ENCODE data around the gene CLEC4D. TPM values are rescaled to one million over a fixed set of nuclear protein-coding genes. Genes with fewer than 3 reads are reported as not detected.
A peak's percentile ranks its signal among the peaks of the same experiment; 100 is the strongest.
"Not testable (repeated sequence)": the region's sequence is repeated elsewhere in the genome, so short reads cannot be mapped to it uniquely, and the experiment has no call there.

CLEC4D gene
- total RNA-seq, 4 donors from 2014 or later, result 0.87 to 3.6 TPM; not detected in 2

DNA sequence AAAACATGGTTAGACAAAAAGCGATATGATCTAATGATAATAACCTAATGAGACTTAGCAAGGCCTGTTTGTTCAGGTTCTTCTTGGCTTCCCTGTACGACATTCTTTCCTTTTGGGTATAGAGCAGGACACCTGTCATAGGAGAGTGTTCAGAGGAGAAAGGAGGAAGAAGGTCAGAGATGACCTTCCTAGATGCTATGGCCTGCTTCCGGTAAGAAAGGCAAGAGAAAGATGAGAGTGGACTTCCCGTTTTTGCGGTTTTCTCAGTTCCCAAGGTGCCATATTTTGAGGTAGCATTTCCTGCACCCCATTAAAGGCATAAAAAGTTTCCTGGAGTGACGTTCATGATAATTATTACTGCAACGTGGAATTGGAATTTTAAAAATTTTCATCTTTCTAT lies 18.7 kb downstream of the CLEC4D start:
- no peaks in the 10 kb centered on the region for H3K9me3 ChIP-seq
- no peak overlapping the region for H3K27ac ChIP-seq
- no peak overlapping the region for H3K4me3 ChIP-seq
- WGBS, 2 donors, result 71 to 76% methylated on average over 7 of the region's 7 CpGs
- H3K27me3 ChIP-seq, result no peaks in the 10 kb centered on the region
- H3K36me3 ChIP-seq, result no peaks in the 10 kb centered on the region
- H3K4me1 ChIP-seq, result no peaks in the 10 kb centered on the region
- DNase-seq (ENCODE audit: low spot score in 2 of 2), result no peak
- TF ChIP-seq EP300 (IDR thresholded peaks at IDR 0.05), result no peak

GRCh38 chr12:8537820-8538219 lies 24.5 kb downstream of the CLEC4D start:
- H3K4me3 ChIP-seq; H3K9me3 ChIP-seq; H3K27ac ChIP-seq; H3K36me3 ChIP-seq; H3K27me3 ChIP-seq; DNase-seq (ENCODE audit: low spot score in 2 of 2); H3K4me1 ChIP-seq: not testable (repeated sequence)
- 90 to 93% methylated on average over 14 to 16 of the region's 16 CpGs for WGBS, 2 donors

DNA sequence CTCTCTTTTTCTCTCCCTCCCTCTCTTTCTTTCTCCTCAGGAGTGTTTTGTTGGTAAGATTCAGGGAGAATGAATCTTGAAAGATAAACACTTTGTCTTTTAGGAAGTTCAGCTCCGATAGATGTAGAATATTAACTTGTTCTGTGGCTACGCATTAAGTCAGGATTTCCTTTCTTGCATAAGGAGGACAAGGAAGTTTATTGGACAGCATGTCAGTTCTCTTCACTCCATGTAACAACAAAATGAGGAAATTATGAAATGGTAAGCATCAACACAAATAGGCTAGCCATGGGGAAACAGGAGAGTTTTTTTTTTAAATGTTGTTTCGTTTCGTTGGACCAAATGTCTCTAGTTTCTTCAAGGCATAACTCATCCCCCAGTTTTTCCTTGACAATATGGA lies 27.5 kb downstream of the CLEC4D start, which contains the start of gene CLEC4E:
Gene CLEC4E, minus strand, starts transcription at position 75 of the 400 bp plus-strand sequence. CDS start 108 bp downstream, outside the sequence.
- not testable (repeated sequence) for H3K27me3 ChIP-seq; DNase-seq (ENCODE audit: low spot score in 2 of 2); H3K4me1 ChIP-seq; H3K36me3 ChIP-seq; H3K9me3 ChIP-seq
- Histone ChIP-seq H3K4me3 (peak within 1 kb of the TSS in 1 of 4 donors; percentile 29), H3K27ac (peak within 1 kb of the TSS in 2 of 4 donors; percentile 15 to 42)
- TF ChIP-seq EP300 (IDR thresholded peaks at IDR 0.05), result peak in 1 of 2 donors; percentile 60
- 64 to 69% methylated on average over 4 of the region's 4 CpGs for WGBS, 2 donors

DNA sequence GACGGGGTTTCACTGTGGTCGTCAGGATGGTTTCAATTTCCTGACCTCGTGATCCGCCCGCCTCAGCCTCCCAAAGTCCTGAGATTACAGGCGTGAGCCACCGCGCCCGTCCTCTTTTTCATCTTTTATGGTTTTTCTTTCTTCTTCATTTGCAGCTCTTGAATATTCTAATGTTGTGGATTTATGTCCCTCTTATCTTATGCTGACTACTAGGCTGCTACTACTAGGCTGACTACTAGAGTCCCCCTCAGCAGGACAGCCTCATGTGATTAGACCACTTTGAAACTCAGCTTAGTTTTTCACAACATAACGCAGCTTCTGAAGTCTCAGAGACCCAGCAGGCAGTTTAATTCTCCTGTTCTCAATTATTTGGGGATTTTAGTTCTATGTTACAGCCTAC lies 28.3 kb downstream of the CLEC4D start:
- Histone ChIP-seq H3K36me3 (no peaks in the 10 kb centered on the region), H3K4me3 (no peak overlapping the region), H3K4me1 (no peaks in the 10 kb centered on the region), H3K27me3 (no peaks in the 10 kb centered on the region), H3K27ac (peak overlapping the region in 1 of 4 donors; percentile 42), H3K9me3 (no peaks in the 10 kb centered on the region)
- TF ChIP-seq, protein P1, sequence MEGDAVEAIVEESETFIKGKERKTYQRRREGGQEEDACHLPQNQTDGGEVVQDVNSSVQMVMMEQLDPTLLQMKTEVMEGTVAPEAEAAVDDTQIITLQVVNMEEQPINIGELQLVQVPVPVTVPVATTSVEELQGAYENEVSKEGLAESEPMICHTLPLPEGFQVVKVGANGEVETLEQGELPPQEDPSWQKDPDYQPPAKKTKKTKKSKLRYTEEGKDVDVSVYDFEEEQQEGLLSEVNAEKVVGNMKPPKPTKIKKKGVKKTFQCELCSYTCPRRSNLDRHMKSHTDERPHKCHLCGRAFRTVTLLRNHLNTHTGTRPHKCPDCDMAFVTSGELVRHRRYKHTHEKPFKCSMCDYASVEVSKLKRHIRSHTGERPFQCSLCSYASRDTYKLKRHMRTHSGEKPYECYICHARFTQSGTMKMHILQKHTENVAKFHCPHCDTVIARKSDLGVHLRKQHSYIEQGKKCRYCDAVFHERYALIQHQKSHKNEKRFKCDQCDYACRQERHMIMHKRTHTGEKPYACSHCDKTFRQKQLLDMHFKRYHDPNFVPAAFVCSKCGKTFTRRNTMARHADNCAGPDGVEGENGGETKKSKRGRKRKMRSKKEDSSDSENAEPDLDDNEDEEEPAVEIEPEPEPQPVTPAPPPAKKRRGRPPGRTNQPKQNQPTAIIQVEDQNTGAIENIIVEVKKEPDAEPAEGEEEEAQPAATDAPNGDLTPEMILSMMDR (IDR thresholded peaks at IDR 0.05), result no peak
- TF ChIP-seq EP300 (IDR thresholded peaks at IDR 0.05) (no peak), POLR2A (IDR thresholded peaks at IDR 0.05) (no peak)
- 77 to 86% methylated on average over 10 of the region's 10 CpGs for WGBS, 2 donors
- DNase-seq (ENCODE audit: low spot score in 2 of 2), result no peak

DNA sequence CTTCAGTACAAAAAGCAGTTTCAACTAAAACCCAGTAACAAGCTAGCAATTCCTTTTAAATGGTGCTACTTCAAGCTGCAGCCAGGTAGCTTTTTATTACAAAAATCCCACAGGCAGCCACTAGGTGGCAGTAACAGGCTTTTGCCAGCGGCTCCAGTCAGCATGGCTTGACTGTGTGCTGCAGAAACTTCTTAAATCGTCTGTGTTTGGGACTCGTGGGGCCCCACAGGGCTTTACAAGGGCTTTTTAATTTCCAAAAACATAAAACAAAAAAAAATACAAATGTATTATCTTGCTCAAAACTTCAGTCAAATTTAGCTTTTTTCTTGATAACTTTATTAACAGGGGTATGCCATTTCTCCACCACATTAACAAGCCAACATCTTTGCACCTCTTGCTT lies 31.0 kb downstream of the CLEC4D start:
- WGBS, 2 donors, result 1 to 2% methylated on average over 3 of the region's 3 CpGs
- peak; percentile 38 to 76 for DNase-seq (ENCODE audit: low spot score in 2 of 2)
- Histone ChIP-seq H3K27ac (no peak overlapping the region), H3K27me3 (no peaks in the 10 kb centered on the region), H3K4me1 (no peaks in the 10 kb centered on the region), H3K4me3 (no peak overlapping the region), H3K9me3 (no peaks in the 10 kb centered on the region), H3K36me3 (no peaks in the 10 kb centered on the region)
- TF ChIP-seq, protein P1 (IDR thresholded peaks at IDR 0.05), result peak; percentile 80 to 90 (median 85)
- TF ChIP-seq EP300 (IDR thresholded peaks at IDR 0.05), result no peak

GRCh38 chr12:8546591-8546990 lies 33.3 kb downstream of the CLEC4D start:
- TF ChIP-seq, protein P1 (IDR thresholded peaks at IDR 0.05), result no peak
- TF ChIP-seq EP300 (IDR thresholded peaks at IDR 0.05), result no peak
- TF ChIP-seq POLR2A (IDR thresholded peaks at IDR 0.05), result no peak
- Histone ChIP-seq H3K27ac (no peak overlapping the region), H3K4me1 (no peaks in the 10 kb centered on the region), H3K27me3 (no peaks in the 10 kb centered on the region), H3K9me3 (no peaks in the 10 kb centered on the region), H3K4me3 (no peak overlapping the region), H3K36me3 (no peaks in the 10 kb centered on the region)
- no peak for DNase-seq (ENCODE audit: low spot score in 2 of 2)
- 85 to 88% methylated on average over 3 of the region's 3 CpGs for WGBS, 2 donors

DNA sequence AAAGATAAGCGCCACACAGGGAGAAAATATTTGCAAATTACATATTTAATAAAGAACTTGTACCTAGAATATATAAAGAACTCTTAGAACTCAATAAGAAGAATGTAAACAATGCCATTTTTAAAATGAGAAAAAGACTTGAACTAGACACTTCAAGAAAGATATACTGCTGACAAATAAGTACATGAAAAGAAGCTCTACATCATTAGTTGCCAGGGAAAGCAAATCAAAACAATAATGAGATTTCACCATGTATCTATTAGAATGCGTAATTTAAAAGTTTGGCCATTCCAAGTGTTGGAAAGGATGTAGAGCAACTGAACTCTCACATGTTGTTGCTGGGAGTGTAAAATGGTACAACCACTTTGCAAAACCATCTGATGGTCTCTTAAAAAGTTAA lies 34.3 kb downstream of the CLEC4D start:
- no peak overlapping the region for H3K27ac ChIP-seq
- no peak for DNase-seq (ENCODE audit: low spot score in 2 of 2)
- H3K9me3 ChIP-seq, result no peaks in the 10 kb centered on the region
- no peaks in the 10 kb centered on the region for H3K4me1 ChIP-seq
- WGBS, 2 donors, result 46 to 91% methylated on average over 2 of the region's 2 CpGs
- no peak overlapping the region for H3K4me3 ChIP-seq
- TF ChIP-seq, protein P1 (IDR thresholded peaks at IDR 0.05), result no peak
- no peak for TF ChIP-seq POLR2A (IDR thresholded peaks at IDR 0.05)
- TF ChIP-seq EP300 (IDR thresholded peaks at IDR 0.05), result no peak
- no peaks in the 10 kb centered on the region for H3K27me3 ChIP-seq
- no peaks in the 10 kb centered on the region for H3K36me3 ChIP-seq
